ENCODE data around the gene DNAJB8. TPM values are rescaled to one million over a fixed set of nuclear protein-coding genes. Genes with fewer than 3 reads are reported as not detected.

Gene DNAJB8
- polyA plus RNA-seq, 1 experiment = not detected

- peaks cover 44% of the 10 kb centered on the region for H3K27me3 ChIP-seq (ENCODE audit: control insufficient read depth, insufficient read depth, low read length)
These were observed 34.8 kb downstream of the DNAJB8 start for GRCh38 chr3:128431803-128432300.

GRCh38 chr3:128430731-128431130 lies 36.0 kb downstream of the DNAJB8 start:
- DNase-seq (ENCODE audit: low read depth, low spot score) = no peak
- Histone ChIP-seq H3K27ac (ENCODE audit: low read depth, low read length) (no peak overlapping the region), H3K27me3 (ENCODE audit: control insufficient read depth, insufficient read depth, low read length) (peaks cover 39% of the 10 kb centered on the region), H3K4me3 (ENCODE audit: low read depth, low read length) (no peak overlapping the region), H3K9me3 (ENCODE audit: control insufficient read depth, insufficient read depth, low read length) (no peaks in the 10 kb centered on the region; the same call in 1 of the 2 replicates)
- POLR2A ChIA-PET = no interaction called here
- no peak for TF ChIP-seq CTCF (IDR thresholded peaks at IDR 0.05; ENCODE audit: low read depth, low read length)
- CTCF ChIA-PET = interaction anchor here (1.5 kb wide), 1 partner anchor 178 kb away, joined by 10 read pairs; no protein-coding TSS in a partner anchor

More at GRCh38 chr3:128431803-128432300, 34.8 kb downstream of the DNAJB8 start:
- no peak for TF ChIP-seq CTCF (IDR thresholded peaks at IDR 0.05; ENCODE audit: low read depth, low read length)
- Histone ChIP-seq H3K9me3 (ENCODE audit: control insufficient read depth, insufficient read depth, low read length) (peaks cover 3% of the 10 kb centered on the region; the same call in 1 of the 2 replicates), H3K4me3 (ENCODE audit: low read depth, low read length) (no peak overlapping the region), H3K27ac (ENCODE audit: low read depth, low read length) (no peak overlapping the region)
- ChIA-PET POLR2A (no interaction called here), CTCF (no interaction called here)
- no peak for DNase-seq (ENCODE audit: low read depth, low spot score)

- Histone ChIP-seq H3K27me3 (ENCODE audit: control insufficient read depth, insufficient read depth, low read length) (peaks cover 39% of the 10 kb centered on the region), H3K9me3 (ENCODE audit: control insufficient read depth, insufficient read depth, low read length) (no peaks in the 10 kb centered on the region; the same call in 1 of the 2 replicates), H3K4me3 (ENCODE audit: low read depth, low read length) (no peak overlapping the region), H3K27ac (ENCODE audit: low read depth, low read length) (no peak overlapping the region)
- ChIA-PET POLR2A (no interaction called here), CTCF (interaction anchor here (0.6 to 1.5 kb wide), 3 partner anchors 67 to 204 kb away, joined by 3 to 10 read pairs (median 4); no protein-coding TSS in a partner anchor)
- no peak for DNase-seq (ENCODE audit: low read depth, low spot score)
- TF ChIP-seq CTCF (IDR thresholded peaks at IDR 0.05; ENCODE audit: low read depth, low read length) = no peak
These were observed 36.4 kb downstream of the DNAJB8 start for GRCh38 chr3:128430301-128430700.

- H3K27ac ChIP-seq (ENCODE audit: low read depth, low read length) = no peak overlapping the region
- ChIA-PET CTCF (interaction anchor here (0.6 to 1.5 kb wide), 3 partner anchors 68 to 203 kb away, joined by 3 to 10 read pairs (median 4); no protein-coding TSS in a partner anchor), POLR2A (no interaction called here)
- no peak overlapping the region for H3K4me3 ChIP-seq (ENCODE audit: low read depth, low read length)
- no peak for TF ChIP-seq CTCF (IDR thresholded peaks at IDR 0.05; ENCODE audit: low read depth, low read length)
- H3K27me3 ChIP-seq (ENCODE audit: control insufficient read depth, insufficient read depth, low read length) = peaks cover 39% of the 10 kb centered on the region
- no peaks in the 10 kb centered on the region; the same call in 1 of the 2 replicates for H3K9me3 ChIP-seq (ENCODE audit: control insufficient read depth, insufficient read depth, low read length)
- no peak for DNase-seq (ENCODE audit: low read depth, low spot score)
These were observed 36.9 kb downstream of the DNAJB8 start for GRCh38 chr3:128429751-128430150.

GRCh38 chr3:128429275-128429674 lies 37.4 kb downstream of the DNAJB8 start:
- no peaks in the 10 kb centered on the region; the same call in 1 of the 2 replicates for H3K9me3 ChIP-seq (ENCODE audit: control insufficient read depth, insufficient read depth, low read length)
- H3K27me3 ChIP-seq (ENCODE audit: control insufficient read depth, insufficient read depth, low read length) = peaks cover 34% of the 10 kb centered on the region
- DNase-seq (ENCODE audit: low read depth, low spot score) = no peak
- POLR2A ChIA-PET = no interaction called here
- no peak overlapping the region for H3K27ac ChIP-seq (ENCODE audit: low read depth, low read length)
- H3K4me3 ChIP-seq (ENCODE audit: low read depth, low read length) = no peak overlapping the region
- no peak for TF ChIP-seq CTCF (IDR thresholded peaks at IDR 0.05; ENCODE audit: low read depth, low read length)
- CTCF ChIA-PET = no interaction called here

Measured in AG04450 (cell line).